ENCODE results near the gene USP15.

USP15 gene

DNA sequence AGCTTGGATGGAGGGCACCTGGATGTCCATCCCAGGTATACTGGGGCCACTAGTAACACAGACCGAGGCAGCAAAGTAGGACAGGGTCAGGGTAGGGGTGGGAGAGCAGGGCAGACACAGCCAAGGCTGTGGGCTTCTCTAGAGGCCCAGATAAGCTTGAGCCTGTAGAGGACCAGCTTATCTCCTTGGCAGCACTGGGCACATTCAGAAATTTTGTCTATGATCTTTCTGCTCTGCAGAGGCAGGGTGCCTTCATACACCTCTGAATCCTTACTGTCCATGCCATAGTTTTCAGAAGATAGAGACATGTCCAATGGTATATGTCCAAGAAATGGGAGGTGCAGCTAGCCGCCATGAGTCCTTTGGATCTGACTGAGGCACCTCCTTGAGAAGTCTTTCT is 26.4 kb upstream of the USP15 start:
- Histone ChIP-seq H3K27me3 (ENCODE audit: control insufficient read depth, insufficient read depth, low read length) (no peaks in the 10 kb centered on the region), H3K27ac (ENCODE audit: low read length) (no peak overlapping the region), H3K4me1 (ENCODE audit: control insufficient read depth, low read depth, low read length) (no peaks in the 10 kb centered on the region), H3K9me3 (ENCODE audit: control insufficient read depth, low read depth, low read length) (no peaks in the 10 kb centered on the region), H3K4me3 (ENCODE audit: low read length) (no peak overlapping the region), H3K36me3 (ENCODE audit: control insufficient read depth, low read depth, low read length) (no peaks in the 10 kb centered on the region), H3K9ac (ENCODE audit: low read length) (no peak overlapping the region)

DNA sequence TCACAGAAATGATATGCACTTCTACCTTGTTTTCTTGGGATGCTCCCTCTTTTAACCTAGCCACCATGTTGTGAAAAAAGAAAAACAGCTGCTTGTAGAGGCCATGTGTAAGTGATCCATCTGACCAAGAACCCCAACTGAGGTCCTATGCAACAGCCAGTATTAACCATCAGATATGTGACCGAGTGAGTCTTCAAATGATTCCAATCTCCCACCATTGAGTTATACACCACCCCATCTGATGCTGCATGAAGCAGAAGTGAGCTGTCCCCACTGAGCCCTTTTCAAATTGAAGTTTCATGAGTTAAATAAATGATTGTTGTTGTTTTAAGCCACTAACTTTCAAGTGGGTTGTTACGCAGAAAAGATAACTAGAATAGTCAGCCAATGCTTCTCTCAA is 20.6 kb upstream of the USP15 start:
- peaks cover 4% of the 10 kb centered on the region for H3K4me1 ChIP-seq (ENCODE audit: control insufficient read depth, low read depth, low read length)
- no peaks in the 10 kb centered on the region for H3K27me3 ChIP-seq (ENCODE audit: control insufficient read depth, insufficient read depth, low read length)
- no peaks in the 10 kb centered on the region for H3K36me3 ChIP-seq (ENCODE audit: control insufficient read depth, low read depth, low read length)
- no peak overlapping the region for H3K9ac ChIP-seq (ENCODE audit: low read length)
- H3K27ac ChIP-seq (ENCODE audit: low read length) = no peak overlapping the region
- no peak overlapping the region for H3K4me3 ChIP-seq (ENCODE audit: low read length)
- H3K9me3 ChIP-seq (ENCODE audit: control insufficient read depth, low read depth, low read length) = no peaks in the 10 kb centered on the region

DNA sequence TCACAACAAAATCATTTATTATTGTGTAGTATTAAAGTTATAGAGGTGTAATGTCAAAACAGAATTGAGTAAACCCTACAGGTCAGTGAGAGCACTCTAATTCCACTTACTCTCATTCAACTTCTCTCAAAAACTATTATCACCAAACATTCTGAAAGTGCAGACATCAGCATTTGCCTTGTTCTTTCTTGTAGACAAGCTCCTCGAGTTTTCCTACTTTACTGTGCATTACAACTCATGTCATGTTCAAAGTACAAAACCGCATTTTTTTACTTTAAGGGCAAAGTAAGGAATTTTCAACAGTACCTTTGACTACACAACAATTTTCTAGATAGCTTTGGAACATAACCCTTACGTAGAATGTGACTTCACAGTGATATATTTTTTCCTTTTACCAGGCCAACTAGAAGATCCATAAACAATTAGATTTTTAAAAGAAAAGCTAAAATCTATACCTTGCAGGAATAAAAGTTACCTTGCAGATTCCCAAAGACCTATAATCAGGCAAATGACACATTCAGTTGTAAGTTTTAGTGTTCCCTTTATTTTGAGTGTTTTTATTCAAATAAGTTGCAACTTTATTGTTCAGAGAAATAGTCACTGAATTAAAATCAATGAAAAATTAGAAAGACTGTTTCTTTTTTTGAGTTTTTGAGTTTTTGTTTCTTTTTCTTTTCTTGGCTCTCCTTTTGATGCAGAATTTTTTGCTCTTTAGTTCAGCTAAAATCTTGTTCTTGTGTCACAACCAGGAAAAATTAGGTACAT is 12.7 kb upstream of the USP15 start:
- H3K27me3 ChIP-seq (ENCODE audit: control insufficient read depth, insufficient read depth, low read length) = no peaks in the 10 kb centered on the region
- no peak overlapping the region for H3K27ac ChIP-seq (ENCODE audit: low read length)
- H3K36me3 ChIP-seq (ENCODE audit: control insufficient read depth, low read depth, low read length) = no peaks in the 10 kb centered on the region
- no peak overlapping the region for H3K4me3 ChIP-seq (ENCODE audit: low read length)
- H3K9me3 ChIP-seq (ENCODE audit: control insufficient read depth, low read depth, low read length) = no peaks in the 10 kb centered on the region
- H3K4me1 ChIP-seq (ENCODE audit: control insufficient read depth, low read depth, low read length) = peaks cover 3% of the 10 kb centered on the region
- H3K9ac ChIP-seq (ENCODE audit: low read length) = no peak overlapping the region

DNA sequence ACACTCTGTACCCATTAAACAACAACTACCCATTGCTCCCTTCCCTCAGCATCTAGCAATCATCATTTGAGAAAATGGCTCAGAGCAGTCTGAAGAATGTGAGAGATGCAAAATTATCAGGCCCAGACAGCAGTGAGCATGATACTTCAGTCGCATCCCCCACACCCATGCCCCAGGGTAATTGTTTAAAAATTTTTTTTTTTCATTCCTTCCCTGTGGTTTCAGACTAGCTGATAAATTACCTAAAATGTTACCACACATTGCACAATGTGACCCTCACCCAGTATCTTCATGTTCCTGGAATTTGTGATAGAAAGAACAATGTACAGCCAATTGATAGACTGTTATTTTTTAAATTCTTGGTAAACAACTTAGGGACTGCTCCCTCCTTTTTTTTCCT is 11.3 kb upstream of the USP15 start:
- Histone ChIP-seq H3K27me3 (ENCODE audit: control insufficient read depth, insufficient read depth, low read length) (no peaks in the 10 kb centered on the region), H3K9me3 (ENCODE audit: control insufficient read depth, low read depth, low read length) (no peaks in the 10 kb centered on the region), H3K9ac (ENCODE audit: low read length) (no peak overlapping the region), H3K4me1 (ENCODE audit: control insufficient read depth, low read depth, low read length) (peaks cover 3% of the 10 kb centered on the region), H3K4me3 (ENCODE audit: low read length) (no peak overlapping the region), H3K27ac (ENCODE audit: low read length) (no peak overlapping the region), H3K36me3 (ENCODE audit: control insufficient read depth, low read depth, low read length) (no peaks in the 10 kb centered on the region)

DNA sequence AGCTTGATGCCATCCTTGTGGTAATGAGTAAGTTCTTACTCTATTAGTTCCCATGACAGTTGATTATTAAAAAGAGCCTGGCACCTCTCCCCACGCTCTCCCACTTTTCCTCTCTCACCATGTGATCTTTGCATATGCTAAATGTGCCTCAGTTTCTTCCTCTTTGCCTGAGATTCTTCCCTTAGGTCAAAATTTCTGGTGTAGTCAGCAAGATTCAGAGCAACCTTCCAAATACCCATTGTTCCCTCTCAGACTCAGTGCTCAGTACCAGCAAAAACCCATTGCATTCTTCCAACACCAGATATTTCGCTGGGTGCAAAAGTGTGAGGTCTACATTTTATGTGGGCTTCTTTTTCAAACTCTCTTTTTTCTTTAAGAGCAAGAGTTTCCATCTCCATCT is 10.8 kb upstream of the USP15 start:
- Histone ChIP-seq H3K27ac (ENCODE audit: low read length) (no peak overlapping the region), H3K4me1 (ENCODE audit: control insufficient read depth, low read depth, low read length) (peaks cover 3% of the 10 kb centered on the region), H3K9ac (ENCODE audit: low read length) (no peak overlapping the region), H3K4me3 (ENCODE audit: low read length) (no peak overlapping the region), H3K36me3 (ENCODE audit: control insufficient read depth, low read depth, low read length) (no peaks in the 10 kb centered on the region), H3K9me3 (ENCODE audit: control insufficient read depth, low read depth, low read length) (no peaks in the 10 kb centered on the region), H3K27me3 (ENCODE audit: control insufficient read depth, insufficient read depth, low read length) (no peaks in the 10 kb centered on the region)

DNA sequence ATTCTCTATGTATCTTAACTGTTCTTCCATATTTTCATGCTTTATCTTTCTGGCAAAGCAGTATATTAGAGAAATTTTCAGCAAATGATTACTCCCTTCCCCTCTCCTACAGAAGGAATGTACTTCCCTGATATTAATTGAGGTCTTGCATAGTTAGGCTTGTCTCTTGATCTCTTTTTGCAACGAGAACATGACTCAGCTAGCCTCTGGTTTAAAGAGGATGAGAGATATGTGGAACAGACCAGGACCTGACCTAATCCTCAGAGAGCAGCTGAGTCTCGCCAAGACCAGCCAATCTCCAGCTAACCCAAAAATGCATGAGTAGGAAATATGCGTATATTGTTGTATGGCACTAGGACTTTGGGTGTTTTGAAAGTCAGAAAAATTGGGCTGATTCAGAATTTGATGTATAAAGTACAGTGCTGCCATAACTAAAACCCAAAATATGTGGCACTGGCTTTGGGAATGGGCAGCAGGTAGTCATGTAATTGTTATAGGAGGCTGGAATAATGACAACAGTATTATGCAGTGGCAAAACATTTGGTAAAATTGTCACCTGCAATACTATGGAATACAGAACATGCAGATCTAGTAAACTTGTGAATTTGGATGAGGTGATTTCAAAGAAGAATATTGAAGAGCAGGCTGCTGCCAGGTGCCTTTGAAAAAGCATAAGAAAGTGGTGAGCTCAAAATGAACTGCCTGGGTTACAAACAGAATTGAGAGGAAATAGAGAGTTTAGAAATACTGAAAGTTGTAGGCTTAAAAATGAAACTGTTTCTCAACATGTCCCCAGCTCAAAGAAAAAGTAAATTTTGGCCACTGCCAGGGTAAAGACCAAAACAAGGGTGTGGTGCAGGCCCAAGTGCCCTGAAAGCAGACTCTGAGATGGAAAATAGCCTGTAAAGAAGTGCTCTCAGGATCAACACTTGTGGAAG is 9.3 kb upstream of the USP15 start:
- Histone ChIP-seq H3K9me3 (ENCODE audit: control insufficient read depth, low read depth, low read length) (no peaks in the 10 kb centered on the region), H3K27me3 (ENCODE audit: control insufficient read depth, insufficient read depth, low read length) (no peaks in the 10 kb centered on the region), H3K36me3 (ENCODE audit: control insufficient read depth, low read depth, low read length) (no peaks in the 10 kb centered on the region), H3K4me1 (ENCODE audit: control insufficient read depth, low read depth, low read length) (peaks cover 3% of the 10 kb centered on the region), H3K27ac (ENCODE audit: low read length) (no peak overlapping the region), H3K9ac (ENCODE audit: low read length) (no peak overlapping the region), H3K4me3 (ENCODE audit: low read length) (no peak overlapping the region)

DNA sequence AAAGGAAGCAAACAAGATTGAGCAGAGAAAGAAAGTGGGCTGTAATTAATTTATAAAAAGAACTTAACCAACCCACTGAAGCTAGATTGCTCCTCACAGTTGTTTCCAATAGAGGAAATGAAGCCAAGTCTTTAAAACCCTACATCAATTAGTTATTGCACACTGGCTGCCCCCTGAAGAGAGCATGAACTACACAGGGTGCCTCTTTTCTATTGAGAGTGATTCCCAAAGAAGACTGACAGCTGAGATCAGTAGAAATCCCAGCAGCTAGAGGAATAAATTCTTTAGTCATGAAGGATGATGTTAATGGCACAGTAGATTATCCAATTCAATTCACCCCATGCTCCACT is 8.6 kb upstream of the USP15 start:
- H3K4me3 ChIP-seq (ENCODE audit: low read length) = no peak overlapping the region
- H3K9ac ChIP-seq (ENCODE audit: low read length) = no peak overlapping the region
- H3K27me3 ChIP-seq (ENCODE audit: control insufficient read depth, insufficient read depth, low read length) = no peaks in the 10 kb centered on the region
- no peaks in the 10 kb centered on the region for H3K36me3 ChIP-seq (ENCODE audit: control insufficient read depth, low read depth, low read length)
- H3K27ac ChIP-seq (ENCODE audit: low read length) = no peak overlapping the region
- H3K4me1 ChIP-seq (ENCODE audit: control insufficient read depth, low read depth, low read length) = peaks cover 3% of the 10 kb centered on the region
- H3K9me3 ChIP-seq (ENCODE audit: control insufficient read depth, low read depth, low read length) = no peaks in the 10 kb centered on the region

DNA sequence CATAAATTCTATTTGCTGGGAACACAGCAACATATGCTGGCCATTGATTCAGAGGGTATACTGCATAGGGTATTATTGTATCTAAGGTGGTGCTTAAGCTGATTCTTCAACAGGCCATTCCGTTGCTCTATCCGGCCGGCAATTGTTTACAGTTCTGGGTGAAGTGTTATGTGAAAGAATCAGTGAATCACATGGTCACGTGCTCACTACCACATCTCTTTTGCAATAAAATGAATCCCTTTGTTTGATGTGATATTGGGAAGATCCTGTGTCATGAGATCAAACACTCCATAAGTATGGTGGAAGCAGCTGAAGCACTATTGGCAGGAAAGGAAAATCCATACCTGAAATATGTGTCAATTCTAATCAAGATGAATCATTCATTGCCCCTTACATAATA is 7.6 kb upstream of the USP15 start:
- no peaks in the 10 kb centered on the region for H3K27me3 ChIP-seq (ENCODE audit: control insufficient read depth, insufficient read depth, low read length)
- H3K9me3 ChIP-seq (ENCODE audit: control insufficient read depth, low read depth, low read length) = no peaks in the 10 kb centered on the region
- peaks cover 3% of the 10 kb centered on the region for H3K4me1 ChIP-seq (ENCODE audit: control insufficient read depth, low read depth, low read length)
- no peak overlapping the region for H3K4me3 ChIP-seq (ENCODE audit: low read length)
- no peak overlapping the region for H3K9ac ChIP-seq (ENCODE audit: low read length)
- no peak overlapping the region for H3K27ac ChIP-seq (ENCODE audit: low read length)
- no peaks in the 10 kb centered on the region for H3K36me3 ChIP-seq (ENCODE audit: control insufficient read depth, low read depth, low read length)

DNA sequence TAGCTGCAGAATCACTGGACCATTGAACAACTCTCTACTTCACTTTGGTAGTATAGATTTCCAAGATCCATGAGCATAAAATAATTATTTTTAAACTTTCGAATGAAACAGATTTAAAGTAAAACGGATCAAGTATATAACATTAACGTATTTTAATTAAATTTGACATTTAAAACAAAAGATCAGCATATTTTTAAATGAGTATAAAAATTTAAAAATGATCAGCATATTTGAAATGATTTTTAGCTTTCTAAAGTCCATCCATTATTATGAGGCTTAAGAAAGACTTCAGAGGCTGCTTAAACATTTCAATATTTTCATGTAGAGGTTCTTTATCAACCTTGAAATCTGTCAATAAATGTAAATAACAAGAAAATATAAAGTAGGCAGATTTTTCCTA is 5.2 kb upstream of the USP15 start:
- H3K36me3 ChIP-seq (ENCODE audit: control insufficient read depth, low read depth, low read length) = no peaks in the 10 kb centered on the region
- no peak overlapping the region for H3K27ac ChIP-seq (ENCODE audit: low read length)
- no peaks in the 10 kb centered on the region for H3K9me3 ChIP-seq (ENCODE audit: control insufficient read depth, low read depth, low read length)
- no peak overlapping the region for H3K4me3 ChIP-seq (ENCODE audit: low read length)
- no peak overlapping the region for H3K9ac ChIP-seq (ENCODE audit: low read length)
- H3K27me3 ChIP-seq (ENCODE audit: control insufficient read depth, insufficient read depth, low read length) = no peaks in the 10 kb centered on the region
- peaks cover 5% of the 10 kb centered on the region for H3K4me1 ChIP-seq (ENCODE audit: control insufficient read depth, low read depth, low read length)

DNA sequence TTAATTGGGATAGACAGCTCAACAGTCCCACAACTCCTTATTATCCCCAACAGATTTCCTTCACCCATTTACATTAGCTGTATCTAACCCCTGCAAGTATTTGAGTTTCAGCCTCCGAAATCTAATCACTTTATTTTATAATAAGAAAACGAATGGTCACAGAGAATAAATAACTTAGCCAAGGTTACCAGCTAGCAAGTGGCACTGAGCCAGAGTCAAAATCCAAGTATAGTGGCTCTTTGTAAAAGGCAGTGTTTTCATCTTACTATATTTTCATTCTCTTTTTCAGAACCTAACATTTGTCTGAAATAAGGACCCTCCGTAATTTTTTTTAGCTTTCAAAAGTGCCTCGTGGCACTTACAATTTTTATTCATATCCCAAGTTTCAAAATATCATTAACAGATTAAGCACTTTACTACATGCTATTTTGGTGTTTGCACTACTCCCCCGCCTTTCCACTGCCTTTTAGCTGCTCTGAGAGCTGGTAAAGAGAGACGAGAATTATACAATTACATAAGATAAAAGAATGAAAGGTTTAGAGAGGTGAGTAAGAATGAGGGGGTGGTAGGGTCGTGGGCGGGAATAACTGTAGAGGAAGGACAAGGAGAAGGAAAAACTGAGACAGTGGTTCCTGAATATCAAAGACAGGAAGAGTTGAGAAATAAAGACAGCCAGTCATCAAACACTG is 3.7 kb upstream of the USP15 start:
- Histone ChIP-seq H3K4me3 (ENCODE audit: low read length) (no peak overlapping the region), H3K9me3 (ENCODE audit: control insufficient read depth, low read depth, low read length) (no peaks in the 10 kb centered on the region), H3K4me1 (ENCODE audit: control insufficient read depth, low read depth, low read length) (peaks cover 5% of the 10 kb centered on the region), H3K27me3 (ENCODE audit: control insufficient read depth, insufficient read depth, low read length) (no peaks in the 10 kb centered on the region), H3K9ac (ENCODE audit: low read length) (no peak overlapping the region), H3K36me3 (ENCODE audit: control insufficient read depth, low read depth, low read length) (no peaks in the 10 kb centered on the region), H3K27ac (ENCODE audit: low read length) (no peak overlapping the region)

DNA sequence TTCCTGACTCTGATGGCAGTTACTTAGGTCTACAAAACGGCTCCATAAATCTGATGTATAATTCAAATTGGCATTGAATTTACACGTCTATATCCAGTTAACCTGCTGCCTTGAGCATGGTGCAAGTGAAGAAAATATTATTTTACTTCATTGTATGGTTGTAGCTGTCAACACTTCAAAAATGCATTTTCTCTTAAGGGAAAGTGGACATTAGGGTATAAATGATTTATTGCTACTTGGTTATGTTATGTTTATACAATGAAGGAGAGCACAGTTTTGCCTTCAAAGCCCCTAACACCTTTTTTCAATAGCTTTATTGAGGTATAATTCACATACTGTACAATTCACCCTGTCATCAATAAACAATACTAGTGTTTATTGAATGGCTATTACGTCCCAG is 2.0 kb upstream of the USP15 start:
- Histone ChIP-seq H3K27me3 (ENCODE audit: control insufficient read depth, insufficient read depth, low read length) (no peaks in the 10 kb centered on the region), H3K36me3 (ENCODE audit: control insufficient read depth, low read depth, low read length) (no peaks in the 10 kb centered on the region), H3K4me1 (ENCODE audit: control insufficient read depth, low read depth, low read length) (peaks cover 5% of the 10 kb centered on the region), H3K9ac (ENCODE audit: low read length) (no peak overlapping the region), H3K27ac (ENCODE audit: low read length) (no peak overlapping the region), H3K9me3 (ENCODE audit: control insufficient read depth, low read depth, low read length) (no peaks in the 10 kb centered on the region), H3K4me3 (ENCODE audit: low read length) (no peak overlapping the region)

All from iPS-18a (cell line).